ENCODE data around the gene SMIM41. TPM values are rescaled to one million over a fixed set of nuclear protein-coding genes. Genes with fewer than 3 reads are reported as not detected.
A peak's percentile ranks its signal among the peaks of the same experiment; 100 is the strongest.

SMIM41 gene
- total and polyA plus RNA-seq, 2 experiments from 2014 or later: not detected

- Histone ChIP-seq H3F3A (ENCODE audit: insufficient read depth) (peaks cover 24% of the 10 kb centered on the region; the same call in 1 of the 2 replicates), H3K27me3 (replicated peaks; ENCODE audit: insufficient read depth) (no peaks in the 10 kb centered on the region), H3K4me1 (ENCODE audit: insufficient read depth) (peaks cover 33% of the 10 kb centered on the region), H3K4me3 (no peak overlapping the region), H3K79me2 (ENCODE audit: insufficient read depth) (peaks cover 26% of the 10 kb centered on the region), H3K4me2 (ENCODE audit: unreplicated experiment) (no peak overlapping the region), H2AFZ (no peak overlapping the region), H4K20me1 (ENCODE audit: insufficient read depth) (no peaks in the 10 kb centered on the region), H3K9me3 (ENCODE audit: low read depth) (no peaks in the 10 kb centered on the region), H3K9ac (no peak overlapping the region), H3K36me3 (ENCODE audit: low read depth) (no peaks in the 10 kb centered on the region), H3K9me2 (ENCODE audit: insufficient read depth) (no peaks in the 10 kb centered on the region), H3K27ac (no peak overlapping the region)
- DNase-seq: no peak
- in situ Hi-C loops (cut with MboI): no loop called here
- 66 to 67% methylated on average over 4 of the region's 4 CpGs for WGBS, 2 experiments (ENCODE audit: low coverage in 1 of 2, low lambda C conversion rate in 2 of 2, missing lambda C conversion rate in 2 of 2)
- TF ChIP-seq EZH2phosphoT487 (IDR thresholded peaks at IDR 0.05; ENCODE audit: insufficient read depth, low read depth) (no peak), EZH2 (IDR thresholded peaks at IDR 0.05; ENCODE audit: insufficient read depth, poor library complexity, severe bottlenecking) (no peak)
Measured at GRCh38 chr12:52049286-52049685, 30.2 kb upstream of the SMIM41 start.

DNA sequence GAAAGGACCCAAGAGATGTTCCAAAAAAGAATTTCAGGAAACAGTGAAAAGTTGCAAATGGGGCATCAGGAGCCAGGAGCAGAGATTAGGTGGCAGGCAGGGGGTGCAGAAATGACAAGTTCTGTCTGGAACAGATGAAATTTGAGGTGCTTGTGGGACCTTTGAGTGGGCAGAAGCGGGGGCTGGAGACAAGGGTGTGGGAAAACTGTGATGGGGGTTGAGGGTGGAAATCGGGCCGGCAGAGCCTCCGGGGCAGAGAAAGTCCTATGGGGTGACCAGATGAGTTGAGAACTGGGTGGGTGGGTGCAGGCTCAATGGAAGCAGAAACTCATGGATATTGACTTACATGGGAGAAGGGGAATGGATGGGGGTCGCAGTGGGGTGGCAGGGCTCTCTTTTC lies 29.8 kb upstream of the SMIM41 start:
- 58 to 94% methylated on average over 3 to 5 of the region's 5 CpGs for WGBS, 2 experiments (ENCODE audit: low coverage in 1 of 2, low lambda C conversion rate in 2 of 2, missing lambda C conversion rate in 2 of 2)
- TF ChIP-seq EZH2 (IDR thresholded peaks at IDR 0.05; ENCODE audit: insufficient read depth, poor library complexity, severe bottlenecking): no peak
- TF ChIP-seq EZH2phosphoT487 (IDR thresholded peaks at IDR 0.05; ENCODE audit: insufficient read depth, low read depth): no peak
- no peak overlapping the region; the same call in 1 of the 2 replicates for H3K4me3 ChIP-seq
- no peaks in the 10 kb centered on the region for H3K36me3 ChIP-seq (ENCODE audit: low read depth)
- H3K27ac ChIP-seq: no peak overlapping the region
- H4K20me1 ChIP-seq (ENCODE audit: insufficient read depth): no peaks in the 10 kb centered on the region
- H3K9me3 ChIP-seq (ENCODE audit: low read depth): no peaks in the 10 kb centered on the region
- peak overlapping the region; percentile 98 for H3K9ac ChIP-seq
- in situ Hi-C loops (cut with MboI): no loop called here
- no peak for DNase-seq
- peaks cover 26% of the 10 kb centered on the region for H3K79me2 ChIP-seq (ENCODE audit: insufficient read depth)
- H3K4me1 ChIP-seq (ENCODE audit: insufficient read depth): peaks cover 29% of the 10 kb centered on the region
- no peaks in the 10 kb centered on the region for H3K27me3 ChIP-seq (replicated peaks; ENCODE audit: insufficient read depth)
- H3K9me2 ChIP-seq (ENCODE audit: insufficient read depth): no peaks in the 10 kb centered on the region
- H3K4me2 ChIP-seq (ENCODE audit: unreplicated experiment): no peak overlapping the region
- H2AFZ ChIP-seq: no peak overlapping the region
- peaks cover 24% of the 10 kb centered on the region; the same call in 1 of the 2 replicates for H3F3A ChIP-seq (ENCODE audit: insufficient read depth)

GRCh38 chr12:52050116-52050757 lies 29.3 kb upstream of the SMIM41 start:
- Histone ChIP-seq H3K9me3 (ENCODE audit: low read depth) (no peaks in the 10 kb centered on the region), H3K9ac (peak overlapping the region; percentile 98), H3K79me2 (ENCODE audit: insufficient read depth) (peaks cover 26% of the 10 kb centered on the region), H3K4me1 (ENCODE audit: insufficient read depth) (peaks cover 23% of the 10 kb centered on the region), H3K9me2 (ENCODE audit: insufficient read depth) (no peaks in the 10 kb centered on the region), H3K36me3 (ENCODE audit: low read depth) (no peaks in the 10 kb centered on the region), H3K4me2 (ENCODE audit: unreplicated experiment) (peak overlapping the region; percentile 83), H3K4me3 (peak overlapping the region; percentile 85), H3F3A (ENCODE audit: insufficient read depth) (peaks cover 20% of the 10 kb centered on the region; the same call in 1 of the 2 replicates), H3K27me3 (replicated peaks; ENCODE audit: insufficient read depth) (no peaks in the 10 kb centered on the region), H2AFZ (0 out of 2 replicates have a peak overlapping the region, but pooled peaks have one; percentile 40), H3K27ac (peak overlapping the region; percentile 95), H4K20me1 (ENCODE audit: insufficient read depth) (no peaks in the 10 kb centered on the region)
- no peak for TF ChIP-seq EZH2phosphoT487 (IDR thresholded peaks at IDR 0.05; ENCODE audit: insufficient read depth, low read depth)
- TF ChIP-seq EZH2 (IDR thresholded peaks at IDR 0.05; ENCODE audit: insufficient read depth, poor library complexity, severe bottlenecking): no peak
- in situ Hi-C loops (cut with MboI): no loop called here
- WGBS, 2 experiments (ENCODE audit: low coverage in 1 of 2, low lambda C conversion rate in 2 of 2, missing lambda C conversion rate in 2 of 2): 35 to 37% methylated on average over 16 of the region's 16 CpGs
- DNase-seq: no peak

DNA sequence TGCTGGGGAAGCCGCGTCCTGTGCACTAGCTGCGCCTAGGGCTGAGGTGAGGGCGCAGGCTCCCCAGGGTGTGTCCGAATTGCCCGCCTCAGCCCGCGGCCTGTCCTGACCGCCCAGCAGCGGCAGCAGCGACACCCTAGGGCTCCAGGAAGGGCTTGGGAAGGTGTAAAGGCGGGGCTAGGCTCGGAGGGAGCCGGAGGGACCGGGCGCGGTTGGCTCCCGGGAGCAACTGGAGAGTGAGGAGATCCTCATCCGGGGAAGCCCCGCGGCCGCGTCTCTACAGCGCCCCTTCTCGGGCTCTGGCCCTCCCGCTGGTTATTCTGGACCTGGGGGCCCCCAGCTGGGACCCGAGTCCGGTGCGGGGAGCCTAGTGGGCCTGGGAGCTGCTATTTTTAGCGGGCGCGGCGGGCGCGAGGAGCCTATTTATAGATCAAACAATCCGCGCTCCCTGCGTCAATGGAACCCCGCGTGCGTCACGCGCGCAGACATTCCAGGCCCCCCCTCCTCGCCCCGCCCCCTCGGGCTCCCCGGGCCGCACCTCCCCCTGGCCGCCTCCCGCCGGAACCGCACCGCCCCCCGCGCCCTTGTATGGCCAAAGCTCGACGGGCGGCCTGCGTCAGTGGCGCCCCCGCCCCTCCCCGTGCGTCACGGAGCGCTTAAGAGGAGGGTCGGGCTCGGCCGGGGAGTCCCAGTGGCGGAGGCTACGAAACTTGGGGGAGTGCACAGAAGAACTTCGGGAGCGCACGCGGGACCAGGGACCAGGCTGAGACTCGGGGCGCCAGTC lies 28.6 kb upstream of the SMIM41 start, which contains the start of gene NR4A1:
TSS of gene NR4A1 (plus strand) at position 685 of the 784 bp plus-strand sequence. CDS start 2,887 bp downstream, outside the sequence.
- in situ Hi-C loops (cut with MboI): no loop called here
- Histone ChIP-seq H3K27me3 (replicated peaks; ENCODE audit: insufficient read depth) (no peaks in the 10 kb centered on the region), H3K4me3 (peak within 1 kb of the TSS; percentile 85), H2AFZ (peak within 1 kb of the TSS; percentile 40; the same call in 1 of the 2 replicates), H3K4me2 (ENCODE audit: unreplicated experiment) (peak within 1 kb of the TSS; percentile 91), H4K20me1 (ENCODE audit: insufficient read depth) (no peaks in the 10 kb centered on the region), H3K9me3 (ENCODE audit: low read depth) (no peaks in the 10 kb centered on the region), H3F3A (ENCODE audit: insufficient read depth) (peaks cover 17% of the 10 kb centered on the region; the same call in 1 of the 2 replicates), H3K4me1 (ENCODE audit: insufficient read depth) (peaks cover 23% of the 10 kb centered on the region), H3K36me3 (ENCODE audit: low read depth) (no peaks in the 10 kb centered on the region), H3K27ac (peak within 1 kb of the TSS; percentile 95), H3K9ac (peak within 1 kb of the TSS; percentile 98), H3K9me2 (ENCODE audit: insufficient read depth) (no peaks in the 10 kb centered on the region), H3K79me2 (ENCODE audit: insufficient read depth) (peaks cover 26% of the 10 kb centered on the region)
- WGBS, 2 experiments (ENCODE audit: low coverage in 1 of 2, low lambda C conversion rate in 2 of 2, missing lambda C conversion rate in 2 of 2): 2 to 3% methylated on average over 37 to 71 of the region's 77 CpGs
- TF ChIP-seq EZH2phosphoT487 (IDR thresholded peaks at IDR 0.05; ENCODE audit: insufficient read depth, low read depth): no peak
- TF ChIP-seq EZH2 (IDR thresholded peaks at IDR 0.05; ENCODE audit: insufficient read depth, poor library complexity, severe bottlenecking): no peak
- peak; percentile 99 for DNase-seq
